ENCODE results near the gene GNAT1. TPM values are rescaled to one million over a fixed set of nuclear protein-coding genes. Genes with fewer than 3 reads are reported as not detected.
A peak's percentile ranks its signal among the peaks of the same experiment; 100 is the strongest.

Gene GNAT1
- total and polyA plus RNA-seq, 2 of the 13 experiments (the other 11 are each of a cell fraction or from before 2014, with no cell fraction given): 0.15 TPM; not detected in 1

- no peak for TF ChIP-seq SOX13 (IDR thresholded peaks at IDR 0.05)
- no peak for TF ChIP-seq SOX13 (CRISPR knock-in tag; conservative IDR thresholded peaks at IDR 0.05 in 1 of 2, IDR thresholded peaks at IDR 0.05 in 1 of 2)
- TF ChIP-seq POLR2G (IDR thresholded peaks at IDR 0.05; ENCODE audit: low read depth, low read length): peak; percentile 38; the same call in 1 of the 2 replicates
- TF ChIP-seq, protein P1, sequence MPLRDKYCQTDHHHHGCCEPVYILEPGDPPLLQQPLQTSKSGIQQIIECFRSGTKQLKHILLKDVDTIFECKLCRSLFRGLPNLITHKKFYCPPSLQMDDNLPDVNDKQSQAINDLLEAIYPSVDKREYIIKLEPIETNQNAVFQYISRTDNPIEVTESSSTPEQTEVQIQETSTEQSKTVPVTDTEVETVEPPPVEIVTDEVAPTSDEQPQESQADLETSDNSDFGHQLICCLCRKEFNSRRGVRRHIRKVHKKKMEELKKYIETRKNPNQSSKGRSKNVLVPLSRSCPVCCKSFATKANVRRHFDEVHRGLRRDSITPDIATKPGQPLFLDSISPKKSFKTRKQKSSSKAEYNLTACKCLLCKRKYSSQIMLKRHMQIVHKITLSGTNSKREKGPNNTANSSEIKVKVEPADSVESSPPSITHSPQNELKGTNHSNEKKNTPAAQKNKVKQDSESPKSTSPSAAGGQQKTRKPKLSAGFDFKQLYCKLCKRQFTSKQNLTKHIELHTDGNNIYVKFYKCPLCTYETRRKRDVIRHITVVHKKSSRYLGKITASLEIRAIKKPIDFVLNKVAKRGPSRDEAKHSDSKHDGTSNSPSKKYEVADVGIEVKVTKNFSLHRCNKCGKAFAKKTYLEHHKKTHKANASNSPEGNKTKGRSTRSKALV (CRISPR knock-in tag; IDR thresholded peaks at IDR 0.05): peak; percentile 55; the same call in 1 of the 2 replicates
- no peak for TF ChIP-seq GZF1 (CRISPR knock-in tag; IDR thresholded peaks at IDR 0.05)
- TF ChIP-seq ARNT2 (CRISPR knock-in tag; IDR thresholded peaks at IDR 0.05; ENCODE audit: low read depth): no peak
- TF ChIP-seq ZNF317 (CRISPR knock-in tag; IDR thresholded peaks at IDR 0.05): no peak
- TF ChIP-seq REL (CRISPR knock-in tag; conservative IDR thresholded peaks at IDR 0.05): no peak
- TF ChIP-seq, protein P2, sequence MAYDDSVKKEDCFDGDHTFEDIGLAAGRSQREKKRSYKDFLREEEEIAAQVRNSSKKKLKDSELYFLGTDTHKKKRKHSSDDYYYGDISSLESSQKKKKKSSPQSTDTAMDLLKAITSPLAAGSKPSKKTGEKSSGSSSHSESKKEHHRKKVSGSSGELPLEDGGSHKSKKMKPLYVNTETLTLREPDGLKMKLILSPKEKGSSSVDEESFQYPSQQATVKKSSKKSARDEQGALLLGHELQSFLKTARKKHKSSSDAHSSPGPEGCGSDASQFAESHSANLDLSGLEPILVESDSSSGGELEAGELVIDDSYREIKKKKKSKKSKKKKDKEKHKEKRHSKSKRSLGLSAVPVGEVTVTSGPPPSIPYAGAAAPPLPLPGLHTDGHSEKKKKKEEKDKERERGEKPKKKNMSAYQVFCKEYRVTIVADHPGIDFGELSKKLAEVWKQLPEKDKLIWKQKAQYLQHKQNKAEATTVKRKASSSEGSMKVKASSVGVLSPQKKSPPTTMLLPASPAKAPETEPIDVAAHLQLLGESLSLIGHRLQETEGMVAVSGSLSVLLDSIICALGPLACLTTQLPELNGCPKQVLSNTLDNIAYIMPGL (CRISPR knock-in tag; IDR thresholded peaks at IDR 0.05; ENCODE audit: borderline replicate concordance in 1 of 2, low read depth in 1 of 2): peak in 1 of 2 experiments; percentile 60; a peak in 1 of 4 replicates
- no peak for TF ChIP-seq LCORL (IDR thresholded peaks at IDR 0.05)
- no peak for TF ChIP-seq LCORL (CRISPR knock-in tag; IDR thresholded peaks at IDR 0.05)
- no peak for TF ChIP-seq NBN (conservative IDR thresholded peaks at IDR 0.05)
- TF ChIP-seq HMGA1 (CRISPR knock-in tag; conservative IDR thresholded peaks at IDR 0.05): no peak
- no peak for TF ChIP-seq CBX2 (IDR thresholded peaks at IDR 0.05; ENCODE audit: low read depth, low read length)
- no peak for TF ChIP-seq CBX2 (CRISPR knock-in tag; IDR thresholded peaks at IDR 0.05; ENCODE audit: low read depth)
- TF ChIP-seq ZFP90 (CRISPR knock-in tag; IDR thresholded peaks at IDR 0.05; ENCODE audit: borderline replicate concordance): peak; percentile 44; the same call in 1 of the 2 replicates
- 0 out of 2 replicates have a peak, but pooled peaks have one; percentile 16 for TF ChIP-seq SNAI1 (CRISPR knock-in tag; IDR thresholded peaks at IDR 0.05; ENCODE audit: borderline replicate concordance)
- no peak for TF ChIP-seq ZBTB46 (CRISPR knock-in tag; IDR thresholded peaks at IDR 0.05; ENCODE audit: borderline replicate concordance)
- TF ChIP-seq POLR2AphosphoS2 (IDR thresholded peaks at IDR 0.05; ENCODE audit: low read depth, low read length): no peak
Measured at GRCh38 chr3:50205413-50206276, 14.2 kb downstream of the GNAT1 start (continued).

Measured in HepG2 (cell line).